HepG2 (cell line): Measurements from ENCODE around the gene SS18L1. TPM values are rescaled to one million over a fixed set of nuclear protein-coding genes. Genes with fewer than 3 reads are reported as not detected.

ENCODE experiments used
- CCAR2 ChIP-seq: fragments of 200-400 bp; formaldehyde crosslinking; optimal IDR thresholded peaks from 2 replicates; pipeline ENCODE3; 2018; ENCODE audit warnings: low read depth, mild to moderate bottlenecking, low read length, moderate library complexity
- FOXP1 ChIP-seq, 2 experiments: fragments of 450-650 bp in 1 of 2; IDR thresholded peaks; 2 replicates each; pipeline ENCODE4 v1.6.1; 2017 to 2018; ENCODE audit warnings: antibody characterized with exemption in 1 of 2
- FOXP4 ChIP-seq: sonication (generic); formaldehyde crosslinking; IDR thresholded peaks from 2 replicates; pipeline ENCODE4 v1.4.0; 2020; ENCODE audit warnings: missing genetic modification reagents
- MAZ ChIP-seq, 2 experiments: sonication (generic) in 1 of 2; formaldehyde crosslinking in 1 of 2; IDR thresholded peaks; 2 replicates each; pipeline versions ENCODE4 v1.5.0 to v1.6.1; 2012 to 2020; ENCODE audit warnings: low read depth in 2 of 2, mild to moderate bottlenecking in 2 of 2, borderline replicate concordance in 1 of 2, improper control_type of control experiment in 1 of 2, low read length in 1 of 2, missing genetic modification reagents in 1 of 2, moderate library complexity in 1 of 2
- PAX8 ChIP-seq: sonication (generic); formaldehyde crosslinking; IDR thresholded peaks from 2 replicates; pipeline ENCODE4 v1.8.0; 2022; ENCODE audit warnings: mild to moderate bottlenecking, missing genetic modification reagents, borderline replicate concordance
- PHF21A ChIP-seq: sonication (generic); formaldehyde crosslinking; IDR thresholded peaks from 2 replicates; pipeline ENCODE4 v1.5.0; 2020; ENCODE audit warnings: mild to moderate bottlenecking, missing genetic modification reagents
- REXO4 ChIP-seq: sonication (generic); formaldehyde crosslinking; IDR thresholded peaks from 2 replicates; pipeline ENCODE4 v1.8.0; 2022; ENCODE audit warnings: missing genetic modification reagents, mild to moderate bottlenecking, borderline replicate concordance
- RNF2 ChIP-seq: fragments of 450-650 bp; conservative IDR thresholded peaks from 2 replicates; pipeline ENCODE4 v1.6.1; 2016; ENCODE audit warnings: low read depth
- SNRNP70 ChIP-seq: fragments of 200-400 bp; formaldehyde crosslinking; IDR thresholded peaks from 2 replicates; pipeline ENCODE4 v1.6.1; 2017; ENCODE audit warnings: mild to moderate bottlenecking, low read depth, low read length, moderate library complexity
- TBL1XR1 ChIP-seq: fragments of 150-350 bp; IDR thresholded peaks from 2 replicates; pipeline ENCODE4 v1.6.1; 2014; ENCODE audit warnings: borderline replicate concordance, low read length; ENCODE audit not compliant: partially characterized antibody
- THAP9 ChIP-seq: sonication (generic); formaldehyde crosslinking; IDR thresholded peaks from 2 replicates; pipeline ENCODE4; 2020; ENCODE audit warnings: missing genetic modification reagents, mild to moderate bottlenecking, borderline replicate concordance
- YEATS4 ChIP-seq: sonication (generic); formaldehyde crosslinking; IDR thresholded peaks from 2 replicates; pipeline ENCODE4 v1.4.0; 2020; ENCODE audit warnings: missing genetic modification reagents, borderline replicate concordance
- ZKSCAN5 ChIP-seq: sonication (generic); formaldehyde crosslinking; IDR thresholded peaks from 2 replicates; pipeline ENCODE4 v1.5.1; 2020; ENCODE audit warnings: mild to moderate bottlenecking, missing genetic modification reagents
- ZNF343 ChIP-seq: sonication (generic); formaldehyde crosslinking; IDR thresholded peaks from 2 replicates; pipeline ENCODE4 v1.4.0; 2020; ENCODE audit warnings: mild to moderate bottlenecking, missing genetic modification reagents
- ZNF460 ChIP-seq: sonication (generic); formaldehyde crosslinking; IDR thresholded peaks from 2 replicates; pipeline ENCODE4 v1.5.1; 2020; ENCODE audit warnings: missing genetic modification reagents, mild to moderate bottlenecking, borderline replicate concordance
- ZNF513 ChIP-seq: sonication (generic); formaldehyde crosslinking; conservative IDR thresholded peaks from 2 replicates; pipeline ENCODE4 v1.5.0; 2020; ENCODE audit warnings: missing genetic modification reagents
- ZNF557 ChIP-seq: sonication (generic); formaldehyde crosslinking; IDR thresholded peaks from 2 replicates; pipeline ENCODE4 v1.4.0; 2020; ENCODE audit warnings: missing genetic modification reagents
- ZNF614 ChIP-seq: IDR thresholded peaks from 2 replicates; pipeline ENCODE4 v1.6.1; 2018; ENCODE audit warnings: missing biosample characterization, missing genetic modification reagents, inconsistent platforms, borderline replicate concordance
- ZNF678 ChIP-seq: sonication (generic); formaldehyde crosslinking; IDR thresholded peaks from 2 replicates; pipeline ENCODE4 v1.4.0; 2020; ENCODE audit warnings: mild to moderate bottlenecking, missing genetic modification reagents
- ZNF772 ChIP-seq: sonication (generic); formaldehyde crosslinking; IDR thresholded peaks from 2 replicates; pipeline ENCODE4 v1.5.0; 2020; ENCODE audit warnings: mild to moderate bottlenecking, missing genetic modification reagents
- ZSCAN12 ChIP-seq: sonication (generic); formaldehyde crosslinking; IDR thresholded peaks from 2 replicates; pipeline ENCODE4 v1.9.0; 2021; ENCODE audit warnings: mild to moderate bottlenecking, missing genetic modification reagents
- polyA plus RNA-seq, 8 experiments: library from polyadenylated mRNA; depleted of rRNA in 3 of 8; stranded (reverse) in 7 of 8; unstranded in 1 of 8; fragments of >200 nt; fragmentation: Illumina TruSeq in 4 of 8; extraction: Trizol in 4 of 8; gene quantifications; 2 replicates each; pipeline versions ENCODE4 v1.2.1 to v1.2.3, GENCODE V29; 2011 to 2016; ENCODE audit warnings: low read depth in 4 of 8, missing spikeins in 1 of 8, mixed read lengths in 1 of 8; ENCODE audit not compliant: insufficient read depth in 1 of 8
- total RNA-seq, 5 experiments: library from RNA; depleted of rRNA; stranded (reverse); fragments of >200 nt; fragmentation: Illumina TruSeq; extraction: Trizol; gene quantifications; 2 replicates each; pipeline ENCODE4 v1.2.3, GENCODE V29; 2016; ENCODE audit warnings: low read depth in 1 of 5

SS18L1 gene
- total and polyA plus RNA-seq, 2 of the 13 experiments (the other 11 are each of a cell fraction or from before 2014, with no cell fraction given): 17.8 to 27.6 TPM

GRCh38 chr20:62119591-62120364, 23.8 kb upstream of the SS18L1 start (continued):
- TF ChIP-seq YEATS4: peak; percentile 64; the same call in 1 of the 2 replicates
- no peak for TF ChIP-seq TBL1XR1
- TF ChIP-seq THAP9: no peak; the same call in 1 of the 2 replicates
- no peak for TF ChIP-seq ZNF460
- TF ChIP-seq RNF2: peak; percentile 51; the same call in 1 of the 2 replicates
- TF ChIP-seq PHF21A (CRISPR knock-in tag): peak; percentile 89; the same call in 1 of the 2 replicates
- TF ChIP-seq SNRNP70: no peak
- TF ChIP-seq CCAR2: no peak
- TF ChIP-seq ZNF513: no peak
- TF ChIP-seq PAX8 (CRISPR knock-in tag): no peak
- TF ChIP-seq FOXP1 (IDR thresholded peaks at IDR 0.05): no peak
- TF ChIP-seq FOXP1 (CRISPR knock-in tag; IDR thresholded peaks at IDR 0.05): peak; percentile 37; the same call in 1 of the 2 replicates
- peak; percentile 31; the same call in 1 of the 2 replicates for TF ChIP-seq ZNF614 (CRISPR knock-in tag)
- TF ChIP-seq ZKSCAN5: peak; percentile 51; the same call in 1 of the 2 replicates
- TF ChIP-seq ZNF772 (CRISPR knock-in tag): no peak
- no peak for TF ChIP-seq REXO4 (CRISPR knock-in tag)
- TF ChIP-seq ZNF678: no peak
- TF ChIP-seq MAZ (IDR thresholded peaks at IDR 0.05; ENCODE audit: borderline replicate concordance, low read depth, low read length): peak; percentile 61; the same call in 1 of the 2 replicates
- no peak for TF ChIP-seq MAZ (CRISPR knock-in tag; IDR thresholded peaks at IDR 0.05; ENCODE audit: low read depth)
- TF ChIP-seq ZSCAN12 (CRISPR knock-in tag): no peak
- peak; percentile 56; the same call in 1 of the 2 replicates for TF ChIP-seq ZNF343
- no peak for TF ChIP-seq ZNF557 (CRISPR knock-in tag)
- peak; percentile 58; the same call in 1 of the 2 replicates for TF ChIP-seq FOXP4 (CRISPR knock-in tag)
